ENCODE measurements around the gene ABHD1.

Gene ABHD1

GRCh38 chr2:27179344-27180000, 55.9 kb downstream of the ABHD1 start (continued):
- TF ChIP-seq CSRNP3 (CRISPR knock-in tag; IDR thresholded peaks at IDR 0.05): no peak
- TF ChIP-seq CSDC2 (CRISPR knock-in tag; IDR thresholded peaks at IDR 0.05): no peak
- no peak for TF ChIP-seq SNAI2 (CRISPR knock-in tag; IDR thresholded peaks at IDR 0.05)
- no peak for TF ChIP-seq OSR1 (CRISPR knock-in tag; IDR thresholded peaks at IDR 0.05)
- no peak for TF ChIP-seq ESRRG (CRISPR knock-in tag; IDR thresholded peaks at IDR 0.05)
- TF ChIP-seq PATZ1 (CRISPR knock-in tag; IDR thresholded peaks at IDR 0.05; ENCODE audit: borderline replicate concordance): no peak
- no peak for TF ChIP-seq PPARA (CRISPR knock-in tag; IDR thresholded peaks at IDR 0.05; ENCODE audit: borderline replicate concordance)
- TF ChIP-seq RARB (CRISPR knock-in tag; IDR thresholded peaks at IDR 0.05): no peak
- TF ChIP-seq ZNF70 (CRISPR knock-in tag; IDR thresholded peaks at IDR 0.05): no peak
